Measurements from ENCODE around the gene SPINDOC. TPM values are rescaled to one million over a fixed set of nuclear protein-coding genes. Genes with fewer than 3 reads are reported as not detected.

The SPINDOC gene
- total and polyA plus RNA-seq, 4 donors: 0.42 to 3.8 (median 2.9) TPM

DNA sequence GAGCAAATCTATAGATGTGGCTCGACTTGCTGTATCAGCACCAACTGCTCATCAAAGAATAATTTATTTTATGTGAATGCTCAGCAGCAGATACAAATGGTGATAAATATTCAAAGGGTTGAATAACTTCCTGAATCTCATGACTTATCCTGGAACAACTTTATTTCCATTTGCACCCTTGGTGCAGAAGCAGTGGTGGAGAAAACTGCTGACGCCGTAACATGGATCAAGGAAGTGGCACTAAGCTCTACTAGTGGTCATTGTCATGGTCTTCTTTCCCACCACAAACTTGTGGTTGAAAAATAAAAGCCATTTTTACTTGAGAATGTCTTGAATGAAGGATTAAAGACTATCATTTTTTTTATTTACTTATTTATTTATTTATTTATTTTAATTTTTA, 40.2 kb downstream of the SPINDOC start:
- Histone ChIP-seq H3K36me3 (ENCODE audit: control insufficient read depth in 4 of 4, insufficient read depth in 3 of 4, low read depth in 1 of 4, low read length in 3 of 4) (no peaks in the 10 kb centered on the region), H3K9me3 (ENCODE audit: control insufficient read depth in 4 of 4, low read length in 3 of 4) (no peaks in the 10 kb centered on the region), H3K4me1 (ENCODE audit: control insufficient read depth in 4 of 4, insufficient read depth in 4 of 4, low read length in 3 of 4) (peaks cover 2 to 5% (median 4%) of the 10 kb centered on the region in 4 donors), H3K27ac (ENCODE audit: low read depth in 1 of 2, low read length in 2 of 2) (no peak overlapping the region), H3K27me3 (ENCODE audit: control insufficient read depth in 4 of 4, insufficient read depth in 4 of 4, low read length in 3 of 4) (no peaks in the 10 kb centered on the region), H3K4me3 (ENCODE audit: low read depth in 1 of 3, low read length in 3 of 3) (no peak overlapping the region), H3K9ac (ENCODE audit: low read depth in 1 of 2, low read length in 2 of 2) (no peak overlapping the region)
- no peak for DNase-seq (ENCODE audit: low spot score)
- TF ChIP-seq SP1 (IDR thresholded peaks at IDR 0.05) (no peak), NR2F2 (IDR thresholded peaks at IDR 0.05) (no peak)
- TF ChIP-seq, protein P1, sequence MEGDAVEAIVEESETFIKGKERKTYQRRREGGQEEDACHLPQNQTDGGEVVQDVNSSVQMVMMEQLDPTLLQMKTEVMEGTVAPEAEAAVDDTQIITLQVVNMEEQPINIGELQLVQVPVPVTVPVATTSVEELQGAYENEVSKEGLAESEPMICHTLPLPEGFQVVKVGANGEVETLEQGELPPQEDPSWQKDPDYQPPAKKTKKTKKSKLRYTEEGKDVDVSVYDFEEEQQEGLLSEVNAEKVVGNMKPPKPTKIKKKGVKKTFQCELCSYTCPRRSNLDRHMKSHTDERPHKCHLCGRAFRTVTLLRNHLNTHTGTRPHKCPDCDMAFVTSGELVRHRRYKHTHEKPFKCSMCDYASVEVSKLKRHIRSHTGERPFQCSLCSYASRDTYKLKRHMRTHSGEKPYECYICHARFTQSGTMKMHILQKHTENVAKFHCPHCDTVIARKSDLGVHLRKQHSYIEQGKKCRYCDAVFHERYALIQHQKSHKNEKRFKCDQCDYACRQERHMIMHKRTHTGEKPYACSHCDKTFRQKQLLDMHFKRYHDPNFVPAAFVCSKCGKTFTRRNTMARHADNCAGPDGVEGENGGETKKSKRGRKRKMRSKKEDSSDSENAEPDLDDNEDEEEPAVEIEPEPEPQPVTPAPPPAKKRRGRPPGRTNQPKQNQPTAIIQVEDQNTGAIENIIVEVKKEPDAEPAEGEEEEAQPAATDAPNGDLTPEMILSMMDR (IDR thresholded peaks at IDR 0.05; ENCODE audit: low read depth, low read length, missing input control): no peak
- TF ChIP-seq, protein P2, sequence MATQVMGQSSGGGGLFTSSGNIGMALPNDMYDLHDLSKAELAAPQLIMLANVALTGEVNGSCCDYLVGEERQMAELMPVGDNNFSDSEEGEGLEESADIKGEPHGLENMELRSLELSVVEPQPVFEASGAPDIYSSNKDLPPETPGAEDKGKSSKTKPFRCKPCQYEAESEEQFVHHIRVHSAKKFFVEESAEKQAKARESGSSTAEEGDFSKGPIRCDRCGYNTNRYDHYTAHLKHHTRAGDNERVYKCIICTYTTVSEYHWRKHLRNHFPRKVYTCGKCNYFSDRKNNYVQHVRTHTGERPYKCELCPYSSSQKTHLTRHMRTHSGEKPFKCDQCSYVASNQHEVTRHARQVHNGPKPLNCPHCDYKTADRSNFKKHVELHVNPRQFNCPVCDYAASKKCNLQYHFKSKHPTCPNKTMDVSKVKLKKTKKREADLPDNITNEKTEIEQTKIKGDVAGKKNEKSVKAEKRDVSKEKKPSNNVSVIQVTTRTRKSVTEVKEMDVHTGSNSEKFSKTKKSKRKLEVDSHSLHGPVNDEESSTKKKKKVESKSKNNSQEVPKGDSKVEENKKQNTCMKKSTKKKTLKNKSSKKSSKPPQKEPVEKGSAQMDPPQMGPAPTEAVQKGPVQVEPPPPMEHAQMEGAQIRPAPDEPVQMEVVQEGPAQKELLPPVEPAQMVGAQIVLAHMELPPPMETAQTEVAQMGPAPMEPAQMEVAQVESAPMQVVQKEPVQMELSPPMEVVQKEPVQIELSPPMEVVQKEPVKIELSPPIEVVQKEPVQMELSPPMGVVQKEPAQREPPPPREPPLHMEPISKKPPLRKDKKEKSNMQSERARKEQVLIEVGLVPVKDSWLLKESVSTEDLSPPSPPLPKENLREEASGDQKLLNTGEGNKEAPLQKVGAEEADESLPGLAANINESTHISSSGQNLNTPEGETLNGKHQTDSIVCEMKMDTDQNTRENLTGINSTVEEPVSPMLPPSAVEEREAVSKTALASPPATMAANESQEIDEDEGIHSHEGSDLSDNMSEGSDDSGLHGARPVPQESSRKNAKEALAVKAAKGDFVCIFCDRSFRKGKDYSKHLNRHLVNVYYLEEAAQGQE (IDR thresholded peaks at IDR 0.05): no peak
- TF ChIP-seq, protein P3, sequence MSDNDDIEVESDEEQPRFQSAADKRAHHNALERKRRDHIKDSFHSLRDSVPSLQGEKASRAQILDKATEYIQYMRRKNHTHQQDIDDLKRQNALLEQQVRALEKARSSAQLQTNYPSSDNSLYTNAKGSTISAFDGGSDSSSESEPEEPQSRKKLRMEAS (IDR thresholded peaks at IDR 0.05): no peak
- WGBS: 88% methylated on average over 3 of the region's 3 CpGs

DNA sequence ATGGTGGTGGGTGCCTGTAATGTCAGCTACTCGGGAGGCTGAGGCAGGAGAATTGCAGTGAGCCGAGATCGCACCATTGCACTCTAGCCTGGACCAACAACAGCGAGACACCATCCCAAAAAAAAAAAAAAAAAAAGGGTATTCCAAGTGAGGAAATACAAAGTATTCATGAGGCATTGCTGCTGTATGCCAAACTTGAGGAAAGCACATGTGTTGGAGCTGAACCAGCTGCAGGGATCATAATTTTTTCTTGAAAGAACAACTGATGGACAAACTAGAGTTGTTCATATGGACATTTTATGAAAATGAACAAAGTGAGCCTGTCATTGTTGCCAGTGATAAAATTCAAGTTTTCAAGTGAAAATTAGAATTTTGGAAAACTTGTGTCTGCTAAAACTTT, 41.4 kb downstream of the SPINDOC start:
- no peak for TF ChIP-seq TAF1 (conservative IDR thresholded peaks at IDR 0.05)
- no peak for TF ChIP-seq SP1 (IDR thresholded peaks at IDR 0.05)
- no peak for TF ChIP-seq NR2F2 (IDR thresholded peaks at IDR 0.05)
- TF ChIP-seq HNF4A (conservative IDR thresholded peaks at IDR 0.05): no peak
- TF ChIP-seq GABPA (IDR thresholded peaks at IDR 0.05 in 1 of 2, conservative IDR thresholded peaks at IDR 0.05 in 1 of 2): no peak
- TF ChIP-seq EGR1 (IDR thresholded peaks at IDR 0.05; ENCODE audit: low read depth in 2 of 2): no peak
- no peak for TF ChIP-seq HNF4G (IDR thresholded peaks at IDR 0.05)
- TF ChIP-seq YY1 (IDR thresholded peaks at IDR 0.05): no peak
- TF ChIP-seq, protein P1 (IDR thresholded peaks at IDR 0.05; ENCODE audit: low read depth, low read length, missing input control): no peak
- TF ChIP-seq, protein P4, sequence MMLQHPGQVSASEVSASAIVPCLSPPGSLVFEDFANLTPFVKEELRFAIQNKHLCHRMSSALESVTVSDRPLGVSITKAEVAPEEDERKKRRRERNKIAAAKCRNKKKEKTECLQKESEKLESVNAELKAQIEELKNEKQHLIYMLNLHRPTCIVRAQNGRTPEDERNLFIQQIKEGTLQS (IDR thresholded peaks at IDR 0.05): no peak
- TF ChIP-seq, protein P3 (IDR thresholded peaks at IDR 0.05): no peak
- TF ChIP-seq, protein P5, sequence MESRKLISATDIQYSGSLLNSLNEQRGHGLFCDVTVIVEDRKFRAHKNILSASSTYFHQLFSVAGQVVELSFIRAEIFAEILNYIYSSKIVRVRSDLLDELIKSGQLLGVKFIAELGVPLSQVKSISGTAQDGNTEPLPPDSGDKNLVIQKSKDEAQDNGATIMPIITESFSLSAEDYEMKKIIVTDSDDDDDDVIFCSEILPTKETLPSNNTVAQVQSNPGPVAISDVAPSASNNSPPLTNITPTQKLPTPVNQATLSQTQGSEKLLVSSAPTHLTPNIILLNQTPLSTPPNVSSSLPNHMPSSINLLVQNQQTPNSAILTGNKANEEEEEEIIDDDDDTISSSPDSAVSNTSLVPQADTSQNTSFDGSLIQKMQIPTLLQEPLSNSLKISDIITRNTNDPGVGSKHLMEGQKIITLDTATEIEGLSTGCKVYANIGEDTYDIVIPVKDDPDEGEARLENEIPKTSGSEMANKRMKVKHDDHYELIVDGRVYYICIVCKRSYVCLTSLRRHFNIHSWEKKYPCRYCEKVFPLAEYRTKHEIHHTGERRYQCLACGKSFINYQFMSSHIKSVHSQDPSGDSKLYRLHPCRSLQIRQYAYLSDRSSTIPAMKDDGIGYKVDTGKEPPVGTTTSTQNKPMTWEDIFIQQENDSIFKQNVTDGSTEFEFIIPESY (IDR thresholded peaks at IDR 0.05): no peak
- TF ChIP-seq RAD21 (IDR thresholded peaks at IDR 0.05): no peak
- TF ChIP-seq, protein P2 (IDR thresholded peaks at IDR 0.05): no peak
- TF ChIP-seq RXRA (IDR thresholded peaks at IDR 0.05): no peak
- no peak for TF ChIP-seq JUND (IDR thresholded peaks at IDR 0.05)
- no peak for TF ChIP-seq FOXA1 (IDR thresholded peaks at IDR 0.05)
- TF ChIP-seq FOXA2 (IDR thresholded peaks at IDR 0.05): no peak
- H3K36me3 ChIP-seq (ENCODE audit: control insufficient read depth in 4 of 4, insufficient read depth in 3 of 4, low read depth in 1 of 4, low read length in 3 of 4): no peaks in the 10 kb centered on the region
- H3K27ac ChIP-seq (ENCODE audit: low read depth in 1 of 2, low read length in 2 of 2): no peak overlapping the region
- H3K4me1 ChIP-seq (ENCODE audit: control insufficient read depth in 4 of 4, insufficient read depth in 4 of 4, low read length in 3 of 4): peaks cover 2 to 5% (median 4%) of the 10 kb centered on the region in 4 donors
- H3K9ac ChIP-seq (ENCODE audit: low read depth in 1 of 2, low read length in 2 of 2): no peak overlapping the region
- 98% methylated on average over 4 of the region's 4 CpGs for WGBS
- no peak for DNase-seq (ENCODE audit: low spot score)
- no peak overlapping the region for H3K4me3 ChIP-seq (ENCODE audit: low read depth in 1 of 3, low read length in 3 of 3)
- H3K27me3 ChIP-seq (ENCODE audit: control insufficient read depth in 4 of 4, insufficient read depth in 4 of 4, low read length in 3 of 4): no peaks in the 10 kb centered on the region
- no peaks in the 10 kb centered on the region for H3K9me3 ChIP-seq (ENCODE audit: control insufficient read depth in 4 of 4, low read length in 3 of 4)

Measured in liver (tissue), 9 donors.